HS-5 (cell line): ENCODE data around the gene GNB2.
"Not testable (repeated sequence)": the region's sequence is repeated elsewhere in the genome, so short reads cannot be mapped to it uniquely, and the experiment has no call there.

Experiments
- DNase-seq: peaks from one replicate; pipeline ENCODE4 v3.0.0-alpha.2; 2012; ENCODE audit warnings: low read depth

Gene GNB2

DNA sequence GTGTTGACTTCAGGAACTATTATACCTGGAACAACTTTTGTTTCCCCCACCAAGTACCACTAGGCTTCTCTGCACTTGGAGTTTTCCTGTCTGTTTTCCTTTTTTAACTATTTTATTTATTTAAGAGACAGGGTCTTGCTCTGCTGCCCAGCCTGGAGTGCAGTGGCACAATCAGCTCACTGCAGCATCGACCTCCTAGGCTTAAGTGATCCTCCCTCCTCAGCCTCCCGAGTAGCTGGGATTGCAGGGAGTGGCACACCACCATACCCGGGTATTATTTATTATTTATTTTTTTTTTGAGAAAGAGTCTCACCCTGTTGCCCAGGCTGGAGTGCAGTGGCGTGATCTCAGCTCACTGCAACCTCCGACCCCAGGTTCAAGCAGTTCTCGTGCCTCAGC, 22.6 kb downstream of the GNB2 start:
- no peak for DNase-seq

DNA sequence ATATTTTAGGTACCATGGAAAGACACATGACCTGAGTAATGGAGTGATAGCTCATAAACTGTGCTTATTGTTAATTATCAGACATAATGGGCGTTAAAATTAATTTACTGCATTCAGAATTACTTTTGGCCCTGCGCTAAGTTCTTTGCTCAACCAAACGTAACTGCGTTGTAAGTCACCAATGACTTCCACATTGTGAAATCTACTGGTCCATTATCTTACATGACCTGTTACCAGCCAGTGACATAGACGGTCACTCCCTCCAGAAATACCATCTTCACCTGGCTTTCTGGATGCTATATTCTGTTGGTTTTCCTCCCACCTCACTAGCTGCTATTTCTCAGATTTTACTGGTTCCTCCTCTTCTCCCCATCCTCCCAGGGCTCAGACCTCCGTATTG, 25.5 kb downstream of the GNB2 start:
- no peak for DNase-seq

DNA sequence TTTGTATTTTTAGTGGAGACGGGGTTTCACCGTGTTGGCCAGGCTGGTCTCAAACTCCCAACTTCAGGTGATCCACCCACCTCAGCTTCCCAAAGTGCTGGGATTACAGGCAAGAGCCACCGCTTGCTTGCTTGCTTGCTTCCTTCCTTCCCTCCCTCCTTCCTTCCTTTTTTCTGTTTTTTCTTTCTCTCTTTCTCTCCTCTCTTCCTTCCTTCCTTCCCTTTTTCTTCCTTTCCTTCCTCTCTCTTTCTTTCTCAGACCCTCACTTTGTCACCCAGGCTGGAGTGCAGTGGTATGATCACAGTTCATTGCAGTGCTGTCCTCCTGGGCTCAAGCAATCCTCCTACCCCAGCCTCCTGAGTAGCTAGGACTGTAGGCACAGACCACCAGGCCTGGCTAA, 27.5 kb downstream of the GNB2 start:
- not testable (repeated sequence) for DNase-seq

DNA sequence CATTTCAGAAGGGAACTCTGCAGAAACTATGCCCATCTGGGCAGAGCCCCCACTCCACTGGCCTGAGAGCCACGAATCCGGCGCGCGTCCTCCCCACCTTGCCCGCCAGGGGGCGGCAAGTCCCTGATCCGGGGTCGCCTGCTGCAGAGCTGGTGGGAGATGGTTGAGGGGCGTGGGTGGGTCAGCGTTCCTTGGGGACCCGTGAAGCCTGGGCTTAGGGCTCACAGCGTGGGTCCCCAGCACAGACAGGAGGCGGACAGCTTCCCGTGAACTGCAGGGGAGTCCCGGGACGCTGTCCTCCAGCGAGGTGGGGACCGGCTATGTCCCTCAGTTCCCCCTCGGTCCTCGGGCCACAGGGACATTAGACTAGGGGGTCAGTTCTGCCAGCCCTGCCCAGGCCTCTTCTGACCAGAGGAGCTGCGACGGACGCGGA, 31.8 kb downstream of the GNB2 start:
- DNase-seq: no peak

DNA sequence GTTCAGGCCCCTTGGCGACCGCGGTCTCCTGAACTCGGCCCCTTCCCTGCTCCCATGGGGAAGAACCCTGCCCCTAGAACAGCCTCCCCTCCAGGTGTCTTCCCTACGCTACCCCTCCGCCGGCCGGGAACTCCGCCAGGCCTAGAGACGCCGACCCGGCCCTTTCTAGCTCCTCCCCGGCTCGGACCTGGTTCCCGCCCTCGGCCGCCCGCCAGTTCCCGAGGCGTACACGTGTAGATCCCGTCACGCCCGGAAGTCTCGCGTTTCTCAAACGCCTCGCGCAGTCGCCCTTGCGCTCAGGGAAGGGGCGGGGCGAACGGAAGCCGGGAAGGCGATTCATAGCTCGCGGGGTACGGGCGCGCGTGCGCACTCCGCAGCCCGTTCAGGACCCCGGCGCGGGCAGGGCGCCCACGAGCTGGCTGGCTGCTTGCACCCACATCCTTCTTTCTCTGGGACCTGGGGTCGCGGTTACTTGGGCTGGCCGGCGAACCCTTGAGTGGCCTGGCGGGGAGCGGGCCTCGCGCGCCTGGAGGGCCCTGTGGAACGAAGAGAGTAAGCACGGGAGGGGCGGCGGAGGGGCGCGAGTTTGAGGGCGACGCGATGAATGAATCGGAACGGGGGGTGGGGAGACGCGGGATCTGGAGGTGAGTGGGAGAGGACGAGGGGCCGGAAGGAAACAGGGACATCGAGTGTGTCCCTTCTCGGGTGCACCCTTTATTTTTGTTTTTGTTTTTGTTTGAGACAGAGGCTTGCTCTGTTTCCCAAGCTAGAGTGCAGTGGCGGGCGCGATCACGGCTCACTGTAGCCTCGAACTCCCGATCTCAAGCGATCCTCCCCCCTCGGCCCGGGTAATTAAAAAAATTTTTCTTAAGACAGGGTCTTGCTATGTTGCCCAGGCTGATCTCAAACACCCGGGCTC, 32.5 kb downstream of the GNB2 start, which contains the start of gene POP7:
POP7 (plus strand) TSS at position 369 of the 919 bp plus-strand sequence. CDS start 710 bp downstream, outside the sequence.
- DNase-seq: peak; percentile 73

DNA sequence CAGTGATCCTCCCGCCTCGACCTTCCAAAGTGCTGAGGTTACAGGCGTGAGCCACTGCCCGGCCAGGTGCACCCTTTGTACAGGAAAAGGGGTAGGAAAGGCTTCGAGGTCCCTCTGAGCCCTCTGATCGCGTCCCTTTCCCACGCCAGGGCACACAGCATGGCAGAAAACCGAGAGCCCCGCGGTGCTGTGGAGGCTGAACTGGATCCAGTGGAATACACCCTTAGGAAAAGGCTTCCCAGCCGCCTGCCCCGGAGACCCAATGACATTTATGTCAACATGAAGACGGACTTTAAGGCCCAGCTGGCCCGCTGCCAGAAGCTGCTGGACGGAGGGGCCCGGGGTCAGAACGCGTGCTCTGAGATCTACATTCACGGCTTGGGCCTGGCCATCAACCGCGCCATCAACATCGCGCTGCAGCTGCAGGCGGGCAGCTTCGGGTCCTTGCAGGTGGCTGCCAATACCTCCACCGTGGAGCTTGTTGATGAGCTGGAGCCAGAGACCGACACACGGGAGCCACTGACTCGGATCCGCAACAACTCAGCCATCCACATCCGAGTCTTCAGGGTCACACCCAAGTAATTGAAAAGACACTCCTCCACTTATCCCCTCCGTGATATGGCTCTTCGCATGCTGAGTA, 33.3 kb downstream of the GNB2 start:
- DNase-seq: no peak

DNA sequence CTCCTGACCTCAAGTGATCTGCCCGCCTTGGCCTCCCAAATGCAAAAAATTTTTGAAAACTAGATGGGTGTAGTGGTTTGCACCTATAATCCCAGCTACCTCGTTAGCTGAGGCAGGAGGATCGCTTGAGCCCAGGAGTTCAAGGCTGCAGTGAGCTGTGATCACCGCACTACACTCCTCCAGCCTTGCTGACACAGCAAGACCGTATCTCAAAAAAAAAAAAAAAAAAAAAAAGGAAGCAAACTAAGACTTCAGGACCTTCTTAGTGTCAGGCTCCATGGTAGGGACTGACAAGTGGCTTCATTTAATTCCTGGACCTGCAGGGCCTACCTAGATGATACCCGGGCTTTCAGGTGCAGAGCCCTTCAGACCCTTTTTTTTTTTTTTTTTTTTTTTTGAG, 34.9 kb downstream of the GNB2 start:
- no peak for DNase-seq

DNA sequence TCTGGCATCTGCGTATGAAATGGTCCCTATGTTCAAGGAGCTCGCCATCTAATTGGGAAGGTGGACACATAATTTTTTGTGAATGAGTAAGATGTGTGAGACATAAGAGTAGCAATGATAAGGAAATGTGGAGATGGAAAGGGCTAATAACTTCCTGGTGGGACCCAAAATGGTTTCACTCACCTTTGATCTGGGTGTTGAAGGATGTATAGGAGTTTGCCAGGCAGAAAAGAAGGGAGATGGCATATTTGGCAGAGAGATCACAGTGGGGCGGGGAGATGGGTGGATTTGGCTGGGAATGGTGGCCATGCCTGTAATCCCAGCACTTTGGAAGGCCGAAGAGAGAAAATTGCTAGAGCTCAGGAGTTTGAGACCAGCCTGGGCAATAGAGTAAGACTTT, 36.9 kb downstream of the GNB2 start:
- DNase-seq: no peak

DNA sequence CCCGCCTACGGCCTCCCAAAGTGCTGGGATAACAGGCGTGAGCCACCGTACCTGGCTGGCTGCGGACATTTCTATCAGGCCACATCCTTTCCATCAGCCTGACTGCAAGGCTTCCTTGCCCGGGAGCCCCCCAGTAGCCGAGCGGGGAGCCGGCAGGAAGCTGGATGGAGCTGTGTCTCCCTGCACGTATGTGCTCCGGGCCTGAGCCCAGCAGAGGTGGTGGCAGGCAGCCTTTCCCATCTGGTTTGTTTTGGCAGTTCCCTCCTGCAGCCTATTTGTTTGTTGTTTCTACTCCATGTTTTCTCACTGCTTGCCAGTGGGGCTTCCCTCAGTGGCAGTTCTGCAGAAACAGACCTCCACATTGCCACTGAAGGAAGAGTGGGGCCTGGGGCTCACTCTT, 37.8 kb downstream of the GNB2 start:
- DNase-seq: no peak

DNA sequence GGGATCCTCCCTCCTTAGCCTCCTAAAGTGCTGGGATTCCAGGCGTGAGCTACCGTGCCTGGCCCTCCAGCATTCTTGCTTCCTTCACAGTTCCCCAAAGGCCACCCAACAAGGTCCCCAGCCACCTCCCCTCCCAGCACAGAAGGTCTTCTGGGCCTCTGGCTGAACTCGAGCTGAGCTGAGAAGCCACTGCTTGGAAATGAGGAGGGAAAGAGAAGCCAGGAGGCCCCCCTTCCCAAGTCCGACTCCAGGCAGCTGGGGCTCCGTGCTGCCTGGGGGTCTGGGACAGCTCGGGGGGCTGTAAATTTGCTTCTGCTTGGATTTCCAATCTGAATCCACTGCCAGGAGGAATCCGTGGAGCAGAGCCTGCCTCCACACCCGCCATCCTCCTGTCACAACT, 41.2 kb downstream of the GNB2 start:
- no peak for DNase-seq

DNA sequence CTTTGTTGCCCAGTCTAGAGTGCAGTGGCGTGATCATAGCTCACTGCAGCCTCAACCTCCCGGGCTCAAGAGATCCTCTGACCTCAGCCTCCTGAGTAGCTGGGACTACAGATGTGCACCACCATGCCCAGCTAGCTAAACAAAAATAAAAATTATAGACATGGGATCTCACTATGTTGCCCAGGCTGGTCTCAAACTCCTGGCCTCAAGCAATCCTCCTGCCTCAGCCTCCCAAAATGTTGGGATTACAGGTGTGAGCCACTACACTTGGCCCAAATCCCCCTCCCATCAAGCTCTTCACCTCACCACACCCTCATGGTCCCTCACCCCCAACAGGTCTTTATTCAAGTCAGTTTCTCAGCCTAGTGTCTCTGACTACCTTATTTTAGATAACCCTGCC, 43.5 kb downstream of the GNB2 start:
- not testable (repeated sequence) for DNase-seq

DNA sequence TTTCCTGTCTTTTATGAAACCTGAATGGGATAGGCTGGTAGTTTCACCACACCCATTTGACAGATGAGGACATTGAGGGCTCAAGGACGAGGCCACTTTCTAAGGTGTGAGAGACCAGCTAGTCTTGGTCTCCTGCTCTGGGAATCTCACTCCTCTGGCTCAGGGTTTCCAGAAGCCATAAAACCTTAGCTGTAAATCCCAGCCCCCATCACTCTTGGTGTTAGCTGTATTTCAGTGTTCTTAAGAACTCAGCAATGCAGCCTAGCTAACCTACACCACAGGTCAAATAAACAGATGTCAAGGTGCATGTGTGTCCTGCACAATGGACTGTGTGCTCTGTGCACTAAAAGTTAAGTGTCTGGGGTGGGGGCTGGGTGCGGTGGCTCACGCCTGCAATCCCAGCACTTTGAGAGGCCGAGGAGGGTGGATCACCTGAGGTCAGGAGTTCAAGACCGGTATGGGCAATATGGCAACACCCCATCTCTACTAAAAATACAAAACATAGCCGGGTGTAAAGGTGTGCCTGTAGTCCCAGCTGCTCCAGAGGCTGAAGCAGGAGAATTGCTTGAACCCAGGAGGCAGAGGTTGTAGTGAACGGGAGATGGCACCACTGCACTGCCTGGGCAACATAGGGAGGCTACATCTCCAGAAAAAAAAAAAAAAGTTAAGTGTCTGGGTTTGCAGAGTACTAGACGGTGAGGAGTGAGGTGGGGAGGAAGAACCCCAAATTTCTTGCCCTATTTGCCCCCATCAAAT, 46.2 kb downstream of the GNB2 start:
- no peak for DNase-seq

DNA sequence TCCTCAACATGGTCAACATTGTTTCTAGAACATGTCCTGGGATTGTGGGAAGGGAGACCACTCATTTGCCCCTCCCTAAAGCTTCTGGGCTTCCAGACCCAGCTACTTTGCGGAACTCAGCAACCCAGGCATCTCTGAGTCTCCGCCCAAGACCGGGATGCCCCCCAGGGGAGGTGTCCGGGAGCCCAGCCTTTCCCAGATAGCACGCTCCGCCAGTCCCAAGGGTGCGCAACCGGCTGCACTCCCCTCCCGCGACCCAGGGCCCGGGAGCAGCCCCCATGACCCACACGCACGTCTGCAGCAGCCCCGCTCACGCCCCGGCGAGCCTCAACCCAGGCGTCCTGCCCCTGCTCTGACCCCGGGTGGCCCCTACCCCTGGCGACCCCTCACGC, 46.7 kb downstream of the GNB2 start, which contains the start of gene EPO:
EPO (plus strand) TSS at position 190 of the 392 bp plus-strand sequence. CDS start 513 bp downstream, outside the sequence.
- no peak for DNase-seq

DNA sequence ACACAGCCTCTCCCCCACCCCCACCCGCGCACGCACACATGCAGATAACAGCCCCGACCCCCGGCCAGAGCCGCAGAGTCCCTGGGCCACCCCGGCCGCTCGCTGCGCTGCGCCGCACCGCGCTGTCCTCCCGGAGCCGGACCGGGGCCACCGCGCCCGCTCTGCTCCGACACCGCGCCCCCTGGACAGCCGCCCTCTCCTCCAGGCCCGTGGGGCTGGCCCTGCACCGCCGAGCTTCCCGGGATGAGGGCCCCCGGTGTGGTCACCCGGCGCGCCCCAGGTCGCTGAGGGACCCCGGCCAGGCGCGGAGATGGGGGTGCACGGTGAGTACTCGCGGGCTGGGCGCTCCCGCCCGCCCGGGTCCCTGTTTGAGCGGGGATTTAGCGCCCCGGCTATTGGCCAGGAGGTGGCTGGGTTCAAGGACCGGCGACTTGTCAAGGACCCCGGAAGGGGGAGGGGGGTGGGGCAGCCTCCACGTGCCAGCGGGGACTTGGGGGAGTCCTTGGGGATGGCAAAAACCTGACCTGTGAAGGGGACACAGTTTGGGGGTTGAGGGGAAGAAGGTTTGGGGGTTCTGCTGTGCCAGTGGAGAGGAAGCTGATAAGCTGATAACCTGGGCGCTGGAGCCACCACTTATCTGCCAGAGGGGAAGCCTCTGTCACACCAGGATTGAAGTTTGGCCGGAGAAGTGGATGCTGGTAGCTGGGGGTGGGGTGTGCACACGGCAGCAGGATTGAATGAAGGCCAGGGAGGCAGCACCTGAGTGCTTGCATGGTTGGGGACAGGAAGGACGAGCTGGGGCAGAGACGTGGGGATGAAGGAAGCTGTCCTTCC, 47.3 kb downstream of the GNB2 start:
- DNase-seq: no peak

DNA sequence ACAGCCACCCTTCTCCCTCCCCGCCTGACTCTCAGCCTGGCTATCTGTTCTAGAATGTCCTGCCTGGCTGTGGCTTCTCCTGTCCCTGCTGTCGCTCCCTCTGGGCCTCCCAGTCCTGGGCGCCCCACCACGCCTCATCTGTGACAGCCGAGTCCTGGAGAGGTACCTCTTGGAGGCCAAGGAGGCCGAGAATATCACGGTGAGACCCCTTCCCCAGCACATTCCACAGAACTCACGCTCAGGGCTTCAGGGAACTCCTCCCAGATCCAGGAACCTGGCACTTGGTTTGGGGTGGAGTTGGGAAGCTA, 47.9 kb downstream of the GNB2 start:
- no peak for DNase-seq

DNA sequence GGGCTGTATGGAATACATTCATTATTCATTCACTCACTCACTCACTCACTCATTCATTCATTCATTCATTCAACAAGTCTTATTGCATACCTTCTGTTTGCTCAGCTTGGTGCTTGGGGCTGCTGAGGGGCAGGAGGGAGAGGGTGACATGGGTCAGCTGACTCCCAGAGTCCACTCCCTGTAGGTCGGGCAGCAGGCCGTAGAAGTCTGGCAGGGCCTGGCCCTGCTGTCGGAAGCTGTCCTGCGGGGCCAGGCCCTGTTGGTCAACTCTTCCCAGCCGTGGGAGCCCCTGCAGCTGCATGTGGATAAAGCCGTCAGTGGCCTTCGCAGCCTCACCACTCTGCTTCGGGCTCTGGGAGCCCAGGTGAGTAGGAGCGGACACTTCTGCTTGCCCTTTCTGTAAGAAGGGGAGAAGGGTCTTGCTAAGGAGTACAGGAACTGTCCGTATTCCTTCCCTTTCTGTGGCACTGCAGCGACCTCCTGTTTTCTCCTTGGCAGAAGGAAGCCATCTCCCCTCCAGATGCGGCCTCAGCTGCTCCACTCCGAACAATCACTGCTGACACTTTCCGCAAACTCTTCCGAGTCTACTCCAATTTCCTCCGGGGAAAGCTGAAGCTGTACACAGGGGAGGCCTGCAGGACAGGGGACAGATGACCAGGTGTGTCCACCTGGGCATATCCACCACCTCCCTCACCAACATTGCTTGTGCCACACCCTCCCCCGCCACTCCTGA, 49.1 kb downstream of the GNB2 start:
- no peak for DNase-seq

DNA sequence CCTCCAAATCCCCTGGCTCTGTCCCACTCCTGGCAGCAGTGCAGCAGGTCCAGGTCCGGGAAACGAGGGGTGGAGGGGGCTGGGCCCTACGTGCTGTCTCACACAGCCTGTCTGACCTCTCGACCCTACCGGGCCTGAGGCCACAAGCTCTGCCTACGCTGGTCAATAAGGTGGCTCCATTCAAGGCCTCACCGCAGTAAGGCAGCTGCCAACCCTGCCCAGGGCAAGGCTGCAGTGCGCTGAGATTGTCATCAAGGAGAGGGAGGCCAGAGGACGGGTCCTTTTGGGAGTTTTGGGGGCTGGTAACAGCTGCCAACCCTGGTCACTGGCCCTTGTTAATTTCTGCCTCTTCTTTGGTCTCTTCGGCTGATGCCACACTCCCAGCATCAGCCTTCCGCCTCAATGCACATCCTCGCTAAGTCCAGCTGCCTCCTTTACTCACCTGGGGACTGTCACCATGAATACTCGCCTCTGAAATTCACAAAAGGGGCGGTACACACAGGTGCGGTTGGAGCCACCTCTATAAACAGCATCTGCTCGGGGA, 50.3 kb downstream of the GNB2 start:
- DNase-seq: no peak

DNA sequence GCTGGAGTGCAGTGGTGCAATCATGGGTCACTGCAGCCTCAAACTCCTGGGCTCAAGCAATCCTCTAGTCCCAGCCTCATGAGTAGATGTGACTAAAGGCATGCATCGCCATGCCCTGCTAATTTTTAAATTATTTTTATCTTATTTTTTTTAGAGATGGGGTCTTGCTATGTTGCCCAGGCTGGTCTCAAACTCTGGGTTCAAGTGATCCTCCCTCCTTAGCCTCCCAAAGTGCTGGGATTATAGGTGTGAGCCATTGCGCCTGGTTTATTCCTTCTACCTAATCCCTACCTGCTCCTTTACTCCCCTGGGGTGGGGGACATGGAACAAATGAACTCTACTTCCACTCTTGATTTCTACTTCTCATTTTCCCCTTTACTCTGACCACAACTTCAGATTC, 50.8 kb downstream of the GNB2 start:
- DNase-seq: not testable (repeated sequence)

DNA sequence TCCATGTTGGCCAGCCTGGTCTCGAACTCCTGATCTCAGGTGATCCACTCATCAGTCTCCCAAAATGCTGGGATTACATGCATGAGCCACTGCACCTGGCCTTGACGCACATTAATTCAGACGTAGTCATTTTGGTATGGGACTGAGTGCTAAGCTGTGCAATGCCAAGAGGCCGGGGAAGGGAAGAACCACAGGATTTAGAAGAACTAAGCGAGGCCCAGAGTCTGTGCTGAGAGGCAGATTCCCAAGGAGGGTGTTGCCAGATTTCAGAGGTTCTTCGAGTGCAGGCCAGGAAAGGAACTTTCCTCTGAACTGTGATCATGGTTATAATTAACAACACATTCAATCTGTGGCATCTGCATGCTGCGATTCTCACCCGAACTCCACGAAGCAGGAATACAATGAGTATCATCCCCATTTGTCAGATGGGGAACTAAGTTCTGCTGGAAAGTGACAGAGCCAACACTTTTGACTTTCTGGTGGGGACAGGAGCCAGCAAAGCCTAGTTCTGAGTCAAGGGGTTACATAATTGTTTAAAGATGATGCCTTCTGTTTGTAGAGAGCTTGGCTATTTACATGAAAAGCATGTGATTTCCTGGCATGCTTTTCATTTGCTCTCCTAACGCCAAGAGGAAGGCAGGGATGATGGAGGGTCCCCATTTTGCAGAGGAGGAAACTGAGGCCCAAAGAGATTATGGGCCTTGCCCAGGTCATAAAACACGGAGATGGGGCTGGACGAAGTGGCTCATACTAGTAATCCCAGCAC, 53.6 kb downstream of the GNB2 start:
- no peak for DNase-seq

DNA sequence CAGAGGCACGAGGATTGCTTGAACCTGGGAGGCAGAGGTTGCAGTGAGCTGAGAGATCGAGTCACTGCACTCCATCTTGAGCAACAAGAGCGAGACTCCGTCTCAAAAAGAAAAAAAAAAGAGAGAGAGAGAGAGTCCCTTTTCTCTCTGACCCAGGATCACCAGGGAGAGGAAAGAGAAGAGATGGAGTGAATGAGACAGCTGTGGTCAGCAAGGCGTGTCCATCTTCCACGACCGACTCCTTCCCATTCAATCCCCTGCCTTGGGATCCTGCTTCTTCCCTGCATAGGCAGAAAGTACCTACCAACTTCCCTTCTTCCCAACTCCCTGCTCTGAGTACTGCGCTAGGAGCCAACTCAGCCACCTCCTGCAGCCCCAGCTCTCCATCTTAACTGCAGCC, 54.7 kb downstream of the GNB2 start:
- no peak for DNase-seq
